WTC11 (cell line): ENCODE data around the gene DUSP15. TPM values are rescaled to one million over a fixed set of nuclear protein-coding genes. Genes with fewer than 3 reads are reported as not detected.

ENCODE experiments used
- ATAC-seq: fragments of 200-7000 bp; cut with Tn5 transposase; 2 replicates; pipeline ENCODE4 v1.10.0; 2021; ENCODE audit warnings: mild to moderate bottlenecking, moderate library complexity
- Bru-seq: library from RNA; stranded (reverse); fragments of 400-500 nt; gene quantifications from one replicate; lab custom pipeline; 2021; lab: Mats Ljungman, UMichigan
- CTCF ChIA-PET: fragments of 300-600 bp; sonication (Branson Sonifier 250); formaldehyde crosslinking; loops from one replicate; lab custom pipeline; 2021; ENCODE audit warnings: antibody characterized with exemption; lab: Charles Lee
- POLR2A ChIA-PET: fragments of 350-600 bp; sonication (Branson Sonifier 250); formaldehyde crosslinking; loops from one replicate; lab custom pipeline; 2021; ENCODE audit warnings: antibody characterized with exemption; lab: Charles Lee
- DNase-seq: peaks from one replicate; pipeline ENCODE4 v3.0.0; 2021; ENCODE audit warnings: low spot score
- H3K27ac Mint-ChIP-seq: 2 replicates; pipeline ENCODE4 v1.8.0; 2021; ENCODE audit warnings: mixed read lengths
- H3K27me3 Mint-ChIP-seq: 2 replicates; pipeline ENCODE4 v1.8.0; 2021; ENCODE audit warnings: low read depth, mild to moderate bottlenecking, moderate library complexity, mixed read lengths
- H3K36me3 Mint-ChIP-seq: 2 replicates; pipeline ENCODE4 v1.8.0; 2021; ENCODE audit warnings: mixed read lengths
- H3K4me1 Mint-ChIP-seq: 2 replicates; pipeline ENCODE4 v1.8.0; 2022; ENCODE audit warnings: mixed read lengths
- H3K4me3 Mint-ChIP-seq: 2 replicates; pipeline ENCODE4 v1.8.0; 2021; ENCODE audit warnings: mild to moderate bottlenecking, moderate library complexity, mixed read lengths
- H3K9me3 Mint-ChIP-seq: 2 replicates; pipeline ENCODE4 v1.8.0; 2021; ENCODE audit warnings: mixed read lengths
- CREB1 ChIP-seq: sonication (generic); formaldehyde crosslinking; IDR thresholded peaks from 2 replicates; pipeline ENCODE4 v1.8.0; 2023; ENCODE audit warnings: mild to moderate bottlenecking, missing genetic modification reagents
- KAT7 ChIP-seq: sonication (generic); formaldehyde crosslinking; IDR thresholded peaks from 2 replicates; pipeline ENCODE4 v1.8.1; 2023; ENCODE audit warnings: missing genetic modification reagents, mild to moderate bottlenecking, borderline replicate concordance
- PRRX2 ChIP-seq: fragments of 250-450 bp; sonication (Bioruptor Pico); IDR thresholded peaks from 2 replicates; pipeline ENCODE4 v1.8.0; 2021; ENCODE audit warnings: mild to moderate bottlenecking
- RELA ChIP-seq: sonication (generic); formaldehyde crosslinking; IDR thresholded peaks from 2 replicates; pipeline ENCODE4 v1.8.1; 2022; ENCODE audit warnings: missing genetic modification reagents, mild to moderate bottlenecking, borderline replicate concordance
- SP1 ChIP-seq: sonication (generic); formaldehyde crosslinking; conservative IDR thresholded peaks from 2 replicates; pipeline ENCODE4 v1.8.1; 2022; ENCODE audit warnings: missing genetic modification reagents
- TP53 ChIP-seq: sonication (generic); formaldehyde crosslinking; IDR thresholded peaks from 2 replicates; pipeline ENCODE4 v1.8.1; 2023; ENCODE audit warnings: mild to moderate bottlenecking, missing genetic modification reagents
- ZNF263 ChIP-seq: sonication (generic); formaldehyde crosslinking; IDR thresholded peaks from 2 replicates; pipeline ENCODE4 v1.8.1; 2022; ENCODE audit warnings: low read depth, mild to moderate bottlenecking, moderate library complexity, missing genetic modification reagents
- ZNF423 ChIP-seq: fragments of 250-450 bp; sonication (Bioruptor Pico); IDR thresholded peaks from 2 replicates; pipeline ENCODE4 v2.1.2; 2022; ENCODE audit warnings: mild to moderate bottlenecking, moderate library complexity
- long read RNA-seq, 3 experiments: library from RNA in 1 of 3; library from capped mRNA in 1 of 3; library from polyadenylated mRNA in 1 of 3; unstranded in 2 of 3; stranded (forward) in 1 of 3; transcript quantifications; one replicate each; pipeline ENCODE4 v2.0.0, GENCODE V29; 2021
- total RNA-seq: library from RNA; stranded (reverse); gene quantifications from 3 replicates; pipeline ENCODE4 v1.2.3, GENCODE V29; 2021
- TF ChIP-seq, protein P1 (sequence below): fragments of 200-600 bp; IDR thresholded peaks from 2 replicates; pipeline ENCODE4 v1.8.0; 2022; ENCODE audit warnings: antibody characterized with exemption
- TF ChIP-seq, protein P2 (sequence below): sonication (generic); formaldehyde crosslinking; IDR thresholded peaks from 2 replicates; pipeline ENCODE4 v1.8.1; 2023; ENCODE audit warnings: mild to moderate bottlenecking, missing genetic modification reagents, moderate library complexity
- TF ChIP-seq, protein P3 (sequence below): sonication (generic); formaldehyde crosslinking; IDR thresholded peaks from 2 replicates; pipeline ENCODE4 v1.8.0; 2022; ENCODE audit warnings: mild to moderate bottlenecking, missing genetic modification reagents
- TF ChIP-seq, protein P4 (sequence below): sonication (generic); formaldehyde crosslinking; IDR thresholded peaks from 2 replicates; pipeline ENCODE4 v1.8.0; 2023; ENCODE audit warnings: missing genetic modification reagents, mild to moderate bottlenecking, borderline replicate concordance
- TF ChIP-seq, protein P5 (sequence below): sonication (generic); formaldehyde crosslinking; IDR thresholded peaks from 2 replicates; pipeline ENCODE4 v1.8.0; 2022; ENCODE audit warnings: mild to moderate bottlenecking, missing genetic modification reagents
- TF ChIP-seq, protein P6 (sequence below): sonication (generic); formaldehyde crosslinking; IDR thresholded peaks from 2 replicates; pipeline ENCODE4 v1.8.0; 2023; ENCODE audit warnings: missing genetic modification reagents

The DUSP15 gene, protein sequence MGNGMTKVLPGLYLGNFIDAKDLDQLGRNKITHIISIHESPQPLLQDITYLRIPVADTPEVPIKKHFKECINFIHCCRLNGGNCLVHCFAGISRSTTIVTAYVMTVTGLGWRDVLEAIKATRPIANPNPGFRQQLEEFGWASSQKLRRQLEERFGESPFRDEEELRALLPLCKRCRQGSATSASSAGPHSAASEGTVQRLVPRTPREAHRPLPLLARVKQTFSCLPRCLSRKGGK
- total RNA-seq (1.7 to 2.4 TPM (median 2.0 TPM) in 3 replicates), Bru-seq, nascent RNA (percentile 30 among the genes with signal in this experiment)
- long read RNA-seq, experiment 1 = 0 reads
- long read RNA-seq, experiment 2, partial matches to known transcripts = 0 of 2 reads
- long read RNA-seq, experiment 2, other reads (novel, unspliced or antisense) = 1 of 2 reads
- long read RNA-seq, experiment 3, partial matches to known transcripts = 0 of 1 reads
- long read RNA-seq, experiment 3, other reads (novel, unspliced or antisense) = 1 of 1 reads

DNA sequence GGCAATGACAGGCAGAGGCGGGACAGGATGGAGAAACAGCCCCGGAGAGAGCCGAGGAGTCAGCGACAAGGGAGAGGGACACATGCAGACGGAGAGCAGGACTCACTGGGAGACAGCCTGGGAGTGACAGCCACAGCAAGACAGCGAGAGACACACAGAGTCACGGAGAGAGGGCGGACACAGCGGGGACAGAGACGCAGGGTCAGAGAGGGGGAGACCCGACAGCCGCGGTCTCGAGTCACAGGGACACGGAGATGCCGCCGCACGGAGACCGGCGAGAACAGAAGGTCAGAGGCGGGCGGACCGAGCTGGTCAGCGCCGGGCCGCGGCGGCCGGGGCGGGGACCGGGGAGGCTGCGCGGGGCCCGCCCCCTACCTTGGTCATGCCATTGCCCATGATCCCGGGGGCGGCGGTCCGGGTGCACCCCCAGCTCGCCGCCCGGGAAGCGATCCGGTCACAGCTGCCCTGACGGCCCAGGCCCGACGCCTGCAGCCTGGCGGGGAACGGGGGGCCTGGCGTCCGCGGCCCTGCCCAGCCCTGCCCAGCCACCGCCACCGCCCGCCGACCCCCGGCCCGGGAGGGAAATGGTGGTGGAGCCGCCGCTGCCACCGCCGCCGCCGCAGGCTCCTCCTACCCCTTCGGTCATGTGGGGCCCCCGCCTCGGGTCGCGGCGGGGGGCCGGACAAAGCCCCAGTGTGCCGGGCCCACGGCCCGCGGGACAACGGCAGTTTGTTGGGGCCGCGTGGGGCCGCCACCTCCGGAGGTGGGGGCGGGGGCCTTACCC, at the start of gene DUSP15, which contains the start of gene TTLL9:
Gene DUSP15 (minus strand): TSS at position 586 of the 784 bp plus-strand sequence. CDS start 190 bp downstream, at position 396.
Gene TTLL9 (plus strand): TSS at position 693 of the 784 bp plus-strand sequence. CDS start 493 bp downstream, outside the sequence.
- Mint-ChIP-seq H3K4me3 (peak within 1 kb of the TSS; percentile 93), H3K36me3 (no peaks in the 10 kb centered on the region), H3K4me1 (peaks cover 14% of the 10 kb centered on the region), H3K27me3 (peaks cover 59% of the 10 kb centered on the region), H3K9me3 (no peaks in the 10 kb centered on the region), H3K27ac (peak within 1 kb of the TSS; percentile 45; the same call in 1 of the 2 replicates)
- ATAC-seq = peak; percentile 68
- POLR2A ChIA-PET = interaction anchor here (1.0 kb wide), 1 partner anchor 10 kb away, joined by 6 read pairs; no protein-coding TSS in a partner anchor
- DNase-seq = peak; percentile 60
- TF ChIP-seq, protein P1, sequence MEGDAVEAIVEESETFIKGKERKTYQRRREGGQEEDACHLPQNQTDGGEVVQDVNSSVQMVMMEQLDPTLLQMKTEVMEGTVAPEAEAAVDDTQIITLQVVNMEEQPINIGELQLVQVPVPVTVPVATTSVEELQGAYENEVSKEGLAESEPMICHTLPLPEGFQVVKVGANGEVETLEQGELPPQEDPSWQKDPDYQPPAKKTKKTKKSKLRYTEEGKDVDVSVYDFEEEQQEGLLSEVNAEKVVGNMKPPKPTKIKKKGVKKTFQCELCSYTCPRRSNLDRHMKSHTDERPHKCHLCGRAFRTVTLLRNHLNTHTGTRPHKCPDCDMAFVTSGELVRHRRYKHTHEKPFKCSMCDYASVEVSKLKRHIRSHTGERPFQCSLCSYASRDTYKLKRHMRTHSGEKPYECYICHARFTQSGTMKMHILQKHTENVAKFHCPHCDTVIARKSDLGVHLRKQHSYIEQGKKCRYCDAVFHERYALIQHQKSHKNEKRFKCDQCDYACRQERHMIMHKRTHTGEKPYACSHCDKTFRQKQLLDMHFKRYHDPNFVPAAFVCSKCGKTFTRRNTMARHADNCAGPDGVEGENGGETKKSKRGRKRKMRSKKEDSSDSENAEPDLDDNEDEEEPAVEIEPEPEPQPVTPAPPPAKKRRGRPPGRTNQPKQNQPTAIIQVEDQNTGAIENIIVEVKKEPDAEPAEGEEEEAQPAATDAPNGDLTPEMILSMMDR = no peak
- TF ChIP-seq, protein P2, sequence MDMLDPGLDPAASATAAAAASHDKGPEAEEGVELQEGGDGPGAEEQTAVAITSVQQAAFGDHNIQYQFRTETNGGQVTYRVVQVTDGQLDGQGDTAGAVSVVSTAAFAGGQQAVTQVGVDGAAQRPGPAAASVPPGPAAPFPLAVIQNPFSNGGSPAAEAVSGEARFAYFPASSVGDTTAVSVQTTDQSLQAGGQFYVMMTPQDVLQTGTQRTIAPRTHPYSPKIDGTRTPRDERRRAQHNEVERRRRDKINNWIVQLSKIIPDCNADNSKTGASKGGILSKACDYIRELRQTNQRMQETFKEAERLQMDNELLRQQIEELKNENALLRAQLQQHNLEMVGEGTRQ (CRISPR knock-in tag) = peak; percentile 79
- peak; percentile 29; the same call in 1 of the 2 replicates for TF ChIP-seq SP1 (CRISPR knock-in tag)
- TF ChIP-seq, protein P3, sequence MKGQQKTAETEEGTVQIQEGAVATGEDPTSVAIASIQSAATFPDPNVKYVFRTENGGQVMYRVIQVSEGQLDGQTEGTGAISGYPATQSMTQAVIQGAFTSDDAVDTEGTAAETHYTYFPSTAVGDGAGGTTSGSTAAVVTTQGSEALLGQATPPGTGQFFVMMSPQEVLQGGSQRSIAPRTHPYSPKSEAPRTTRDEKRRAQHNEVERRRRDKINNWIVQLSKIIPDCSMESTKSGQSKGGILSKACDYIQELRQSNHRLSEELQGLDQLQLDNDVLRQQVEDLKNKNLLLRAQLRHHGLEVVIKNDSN (CRISPR knock-in tag) = peak; percentile 70; the same call in 1 of the 2 replicates
- CTCF ChIA-PET = interaction anchor here (0.6 to 2.2 kb wide), 2 partner anchors 17 to 148 kb away, joined by 3 to 22 read pairs; no protein-coding TSS in a partner anchor

DNA sequence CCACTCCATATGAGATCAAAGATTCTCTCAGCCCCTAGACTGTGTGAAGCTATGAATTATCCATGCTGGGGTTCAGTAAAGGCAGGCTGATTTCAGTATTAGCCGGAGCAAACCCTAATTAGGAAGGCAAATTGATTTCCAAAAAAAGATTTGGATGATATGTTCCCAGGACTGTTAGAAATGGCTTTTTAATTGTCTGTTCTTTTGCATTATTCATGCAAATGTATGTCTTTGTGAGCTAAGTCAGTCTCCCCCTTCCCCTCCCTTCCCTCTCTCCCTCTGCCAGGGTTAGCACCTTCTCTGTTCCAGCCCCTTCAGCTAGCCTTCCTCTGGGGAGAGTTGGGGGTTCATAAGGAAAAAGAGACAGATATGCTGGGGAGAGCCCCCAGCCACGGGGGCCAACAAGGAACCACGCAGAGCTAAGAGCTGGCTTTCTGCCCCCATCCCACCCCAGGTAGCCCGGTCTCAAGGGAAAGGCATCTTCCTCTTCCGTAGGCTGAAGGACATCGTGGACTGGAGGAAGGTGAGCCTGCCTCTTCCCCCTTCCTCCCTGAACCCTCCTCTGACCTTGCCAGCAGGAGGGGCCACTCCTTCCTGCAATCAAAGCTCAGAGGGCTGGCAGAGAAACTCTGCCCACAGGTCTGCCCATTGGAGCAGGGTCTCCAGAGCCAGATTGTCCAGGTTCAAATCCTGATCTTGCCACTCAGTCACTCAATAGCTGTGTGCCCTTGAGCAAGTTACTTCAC, 49.3 kb upstream of the DUSP15 start:
- Mint-ChIP-seq H3K4me3 (no peak overlapping the region), H3K27ac (no peak overlapping the region), H3K36me3 (0 out of 2 replicates have a peak, but pooled peaks cover 3% of the 10 kb centered on the region), H3K9me3 (peaks cover 11% of the 10 kb centered on the region), H3K4me1 (peaks cover 22% of the 10 kb centered on the region), H3K27me3 (peaks cover 6% of the 10 kb centered on the region)
- ATAC-seq (peak; percentile 40), DNase-seq (no peak)
- CTCF ChIA-PET = interaction anchor here (0.5 to 3.0 kb wide), 10 partner anchors 8 to 285 kb away, joined by 3 to 20 read pairs (median 4); partner anchors contain the start of gene PDRG1
- TF ChIP-seq ZNF263 (CRISPR knock-in tag) = peak; percentile 79; the same call in 1 of the 2 replicates
- TF ChIP-seq PRRX2 (CRISPR knock-in tag) = no peak
- TF ChIP-seq ZNF423 (CRISPR knock-in tag) = no peak
- TF ChIP-seq TP53 (CRISPR knock-in tag) = no peak
- POLR2A ChIA-PET = interaction anchor here (0.6 to 1.0 kb wide), 2 partner anchors 20 to 118 kb away, joined by 3 read pairs; no protein-coding TSS in a partner anchor

DNA sequence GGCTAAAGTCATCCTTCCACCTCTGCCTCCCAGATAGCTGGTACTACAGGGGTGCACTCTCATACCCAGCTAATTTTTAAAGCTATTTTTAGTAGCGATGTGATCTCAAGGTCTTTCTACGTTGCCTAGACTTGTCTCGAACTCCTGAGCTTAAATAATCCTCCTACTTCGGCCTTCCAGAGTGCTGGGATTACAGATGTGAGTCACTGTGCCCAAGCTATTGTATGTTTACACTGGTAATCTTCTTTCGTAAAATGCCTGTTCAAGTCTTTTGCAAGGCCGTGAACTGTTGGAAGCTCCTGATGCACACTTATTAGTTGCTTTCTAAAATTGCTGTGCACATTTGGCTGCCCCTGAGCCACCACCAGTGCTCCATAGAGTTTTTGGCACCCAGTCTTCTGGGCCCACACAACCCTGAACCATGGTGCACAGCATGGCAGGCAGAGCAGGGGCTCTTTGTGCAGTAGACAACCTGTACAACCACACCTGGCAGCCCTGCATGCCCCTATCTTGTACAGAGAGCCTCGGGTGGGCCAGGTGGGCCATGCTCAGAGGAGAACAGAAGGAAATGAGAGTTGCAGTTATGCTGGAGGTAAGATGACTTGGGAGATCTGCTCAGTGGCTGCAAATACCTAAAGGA, 48.3 kb upstream of the DUSP15 start:
- CTCF ChIA-PET = interaction anchor here (1.2 to 3.0 kb wide), 5 partner anchors 17 to 284 kb away, joined by 3 to 20 read pairs (median 18); partner anchors contain the start of gene PDRG1
- H3K4me1 Mint-ChIP-seq = peaks cover 32% of the 10 kb centered on the region
- TF ChIP-seq RELA (CRISPR knock-in tag) (no peak), KAT7 (CRISPR knock-in tag) (no peak), CREB1 (no peak)
- TF ChIP-seq, protein P4, sequence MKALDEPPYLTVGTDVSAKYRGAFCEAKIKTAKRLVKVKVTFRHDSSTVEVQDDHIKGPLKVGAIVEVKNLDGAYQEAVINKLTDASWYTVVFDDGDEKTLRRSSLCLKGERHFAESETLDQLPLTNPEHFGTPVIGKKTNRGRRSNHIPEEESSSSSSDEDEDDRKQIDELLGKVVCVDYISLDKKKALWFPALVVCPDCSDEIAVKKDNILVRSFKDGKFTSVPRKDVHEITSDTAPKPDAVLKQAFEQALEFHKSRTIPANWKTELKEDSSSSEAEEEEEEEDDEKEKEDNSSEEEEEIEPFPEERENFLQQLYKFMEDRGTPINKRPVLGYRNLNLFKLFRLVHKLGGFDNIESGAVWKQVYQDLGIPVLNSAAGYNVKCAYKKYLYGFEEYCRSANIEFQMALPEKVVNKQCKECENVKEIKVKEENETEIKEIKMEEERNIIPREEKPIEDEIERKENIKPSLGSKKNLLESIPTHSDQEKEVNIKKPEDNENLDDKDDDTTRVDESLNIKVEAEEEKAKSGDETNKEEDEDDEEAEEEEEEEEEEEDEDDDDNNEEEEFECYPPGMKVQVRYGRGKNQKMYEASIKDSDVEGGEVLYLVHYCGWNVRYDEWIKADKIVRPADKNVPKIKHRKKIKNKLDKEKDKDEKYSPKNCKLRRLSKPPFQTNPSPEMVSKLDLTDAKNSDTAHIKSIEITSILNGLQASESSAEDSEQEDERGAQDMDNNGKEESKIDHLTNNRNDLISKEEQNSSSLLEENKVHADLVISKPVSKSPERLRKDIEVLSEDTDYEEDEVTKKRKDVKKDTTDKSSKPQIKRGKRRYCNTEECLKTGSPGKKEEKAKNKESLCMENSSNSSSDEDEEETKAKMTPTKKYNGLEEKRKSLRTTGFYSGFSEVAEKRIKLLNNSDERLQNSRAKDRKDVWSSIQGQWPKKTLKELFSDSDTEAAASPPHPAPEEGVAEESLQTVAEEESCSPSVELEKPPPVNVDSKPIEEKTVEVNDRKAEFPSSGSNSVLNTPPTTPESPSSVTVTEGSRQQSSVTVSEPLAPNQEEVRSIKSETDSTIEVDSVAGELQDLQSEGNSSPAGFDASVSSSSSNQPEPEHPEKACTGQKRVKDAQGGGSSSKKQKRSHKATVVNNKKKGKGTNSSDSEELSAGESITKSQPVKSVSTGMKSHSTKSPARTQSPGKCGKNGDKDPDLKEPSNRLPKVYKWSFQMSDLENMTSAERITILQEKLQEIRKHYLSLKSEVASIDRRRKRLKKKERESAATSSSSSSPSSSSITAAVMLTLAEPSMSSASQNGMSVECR = no peak
- TF ChIP-seq, protein P5, sequence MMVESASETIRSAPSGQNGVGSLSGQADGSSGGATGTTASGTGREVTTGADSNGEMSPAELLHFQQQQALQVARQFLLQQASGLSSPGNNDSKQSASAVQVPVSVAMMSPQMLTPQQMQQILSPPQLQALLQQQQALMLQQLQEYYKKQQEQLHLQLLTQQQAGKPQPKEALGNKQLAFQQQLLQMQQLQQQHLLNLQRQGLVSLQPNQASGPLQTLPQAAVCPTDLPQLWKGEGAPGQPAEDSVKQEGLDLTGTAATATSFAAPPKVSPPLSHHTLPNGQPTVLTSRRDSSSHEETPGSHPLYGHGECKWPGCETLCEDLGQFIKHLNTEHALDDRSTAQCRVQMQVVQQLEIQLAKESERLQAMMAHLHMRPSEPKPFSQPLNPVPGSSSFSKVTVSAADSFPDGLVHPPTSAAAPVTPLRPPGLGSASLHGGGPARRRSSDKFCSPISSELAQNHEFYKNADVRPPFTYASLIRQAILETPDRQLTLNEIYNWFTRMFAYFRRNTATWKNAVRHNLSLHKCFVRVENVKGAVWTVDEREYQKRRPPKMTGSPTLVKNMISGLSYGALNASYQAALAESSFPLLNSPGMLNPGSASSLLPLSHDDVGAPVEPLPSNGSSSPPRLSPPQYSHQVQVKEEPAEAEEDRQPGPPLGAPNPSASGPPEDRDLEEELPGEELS (CRISPR knock-in tag) = no peak
- TF ChIP-seq, protein P6, sequence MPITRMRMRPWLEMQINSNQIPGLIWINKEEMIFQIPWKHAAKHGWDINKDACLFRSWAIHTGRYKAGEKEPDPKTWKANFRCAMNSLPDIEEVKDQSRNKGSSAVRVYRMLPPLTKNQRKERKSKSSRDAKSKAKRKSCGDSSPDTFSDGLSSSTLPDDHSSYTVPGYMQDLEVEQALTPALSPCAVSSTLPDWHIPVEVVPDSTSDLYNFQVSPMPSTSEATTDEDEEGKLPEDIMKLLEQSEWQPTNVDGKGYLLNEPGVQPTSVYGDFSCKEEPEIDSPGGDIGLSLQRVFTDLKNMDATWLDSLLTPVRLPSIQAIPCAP (CRISPR knock-in tag) = no peak

More for the DNA sequence above, 48.3 kb upstream of the DUSP15 start:
- Mint-ChIP-seq H3K36me3 (0 out of 2 replicates have a peak, but pooled peaks cover 3% of the 10 kb centered on the region), H3K27me3 (peaks cover 6% of the 10 kb centered on the region), H3K27ac (no peak overlapping the region), H3K9me3 (peaks cover 11% of the 10 kb centered on the region), H3K4me3 (no peak overlapping the region)
- no peak for DNase-seq
- POLR2A ChIA-PET = no interaction called here
- ATAC-seq = no peak
